NCI-H510A treated with DMSO at 0.1 percent for 48 hours (cell line): Measurements from ENCODE around the gene HEATR1.

Experiments
- DNase-seq: peaks from one replicate; lab custom pipeline; 2025; lab: John Stamatoyannopoulos, UW

HEATR1 gene

DNA sequence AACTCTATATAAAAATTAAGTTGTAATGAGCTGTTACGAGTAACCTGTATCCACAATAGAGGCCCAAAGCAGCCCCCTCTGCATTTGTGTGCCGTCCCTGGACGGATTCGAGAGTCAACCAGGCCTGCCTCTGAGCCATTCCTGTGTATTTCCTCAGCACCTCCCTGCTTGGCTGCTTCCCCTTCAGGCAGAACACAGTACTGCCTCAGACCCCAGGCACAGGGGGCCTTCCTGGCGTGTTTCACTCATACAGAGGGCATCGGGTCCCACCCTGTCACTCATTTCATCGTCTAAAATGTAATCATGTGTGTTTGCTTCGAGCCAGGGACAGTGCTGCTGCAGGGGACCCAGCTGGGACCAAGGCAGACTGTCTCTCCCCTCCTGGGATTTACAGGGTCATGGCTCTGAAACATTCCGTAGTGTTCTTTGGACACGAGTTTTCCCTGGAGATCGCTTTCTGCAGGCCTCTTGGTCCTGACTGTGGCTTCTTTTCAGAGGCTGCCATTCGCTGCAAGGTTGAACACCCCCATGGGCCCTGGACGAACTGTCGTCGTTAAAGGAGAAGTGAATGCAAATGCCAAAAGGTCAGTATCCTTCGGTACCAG is 61.1 kb downstream of the HEATR1 start:
- no peak for DNase-seq

- DNase-seq, result no peak
Measured at GRCh38 chr1:236541710-236542109, 62.6 kb downstream of the HEATR1 start.

- DNase-seq, result no peak
Measured at GRCh38 chr1:236540813-236541465, 63.4 kb downstream of the HEATR1 start.

- no peak for DNase-seq
Measured at GRCh38 chr1:236536540-236536939, 67.8 kb downstream of the HEATR1 start.

GRCh38 chr1:236535662-236536161 is 68.6 kb downstream of the HEATR1 start:
- DNase-seq, result no peak

DNA sequence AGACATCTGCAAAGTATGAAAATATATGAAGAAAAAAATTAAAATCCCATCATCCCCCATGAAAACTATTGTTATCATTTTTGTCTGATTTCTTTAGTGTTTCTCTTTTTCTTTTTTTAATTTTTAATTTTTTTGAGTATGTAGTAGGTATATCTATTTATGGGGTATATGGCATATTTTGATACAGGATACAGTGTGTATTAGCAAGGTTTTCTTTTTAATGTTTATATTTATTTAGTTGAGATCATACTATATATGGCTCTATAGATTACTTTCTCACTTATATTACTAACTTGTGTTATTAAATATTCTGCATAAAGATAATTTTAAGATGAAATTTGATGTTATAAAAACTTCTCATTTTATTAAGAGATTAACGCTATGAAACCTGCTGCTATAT is 69.1 kb downstream of the HEATR1 start:
- no peak for DNase-seq

GRCh38 chr1:236534151-236534651 is 70.1 kb downstream of the HEATR1 start:
- DNase-seq, result no peak

DNA sequence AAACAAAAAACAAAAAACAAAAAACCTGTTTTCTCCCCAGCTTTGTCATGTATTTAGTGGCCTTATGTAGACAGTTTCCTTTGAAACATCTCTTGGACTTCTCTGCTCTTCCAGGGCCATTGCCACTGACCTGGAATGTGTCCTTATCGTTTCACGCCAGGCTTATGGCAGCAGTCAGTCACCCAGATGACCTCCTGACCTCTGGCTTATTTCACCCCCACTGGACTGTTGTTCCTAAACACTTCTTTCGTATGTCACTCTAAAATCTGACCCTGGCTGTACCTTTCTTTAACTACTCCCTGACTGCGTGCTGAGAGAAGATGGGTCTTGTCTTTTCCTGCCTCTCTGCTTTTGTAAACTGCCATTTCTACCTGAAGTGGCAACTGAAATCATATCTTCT is 71.5 kb downstream of the HEATR1 start:
- DNase-seq, result no peak

DNA sequence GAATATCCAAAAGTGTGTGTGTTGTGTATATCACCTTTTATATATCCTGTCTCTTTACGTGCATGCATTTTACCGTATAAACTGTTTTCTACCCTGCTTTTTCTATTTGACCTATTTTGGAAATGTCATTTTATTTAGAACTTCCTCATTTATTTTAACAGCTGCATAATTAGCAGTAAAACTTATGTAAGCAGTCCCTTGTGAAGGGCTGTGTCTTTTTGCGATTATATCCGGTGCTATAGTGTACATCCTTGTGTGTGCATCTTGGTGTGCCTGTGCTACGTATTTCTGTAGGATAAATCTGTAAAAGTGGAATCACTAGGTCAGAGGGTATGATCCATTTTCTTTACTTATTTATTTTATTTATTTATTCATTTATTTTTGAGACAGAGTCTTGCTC is 73.4 kb downstream of the HEATR1 start:
- no peak for DNase-seq

DNA sequence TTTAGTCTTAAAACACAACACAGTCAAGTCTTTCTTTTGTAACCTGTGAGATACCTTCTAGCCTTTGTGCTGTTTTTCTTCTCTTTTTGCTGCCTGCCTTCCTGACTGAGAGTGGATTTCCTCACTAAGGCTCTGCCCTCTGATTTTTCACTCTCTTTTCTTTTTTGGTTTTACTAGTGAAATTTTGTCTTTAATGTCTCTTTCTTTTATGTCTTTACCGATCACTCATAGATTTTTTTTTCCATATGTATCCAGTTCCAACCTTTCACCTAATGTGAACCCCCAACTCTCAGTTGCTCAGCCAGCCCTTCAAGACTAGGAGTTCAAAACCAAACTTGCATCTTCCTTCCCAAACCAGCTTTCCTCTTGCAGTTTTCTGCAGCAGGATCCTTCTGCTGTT is 74.0 kb downstream of the HEATR1 start:
- no peak for DNase-seq

DNA sequence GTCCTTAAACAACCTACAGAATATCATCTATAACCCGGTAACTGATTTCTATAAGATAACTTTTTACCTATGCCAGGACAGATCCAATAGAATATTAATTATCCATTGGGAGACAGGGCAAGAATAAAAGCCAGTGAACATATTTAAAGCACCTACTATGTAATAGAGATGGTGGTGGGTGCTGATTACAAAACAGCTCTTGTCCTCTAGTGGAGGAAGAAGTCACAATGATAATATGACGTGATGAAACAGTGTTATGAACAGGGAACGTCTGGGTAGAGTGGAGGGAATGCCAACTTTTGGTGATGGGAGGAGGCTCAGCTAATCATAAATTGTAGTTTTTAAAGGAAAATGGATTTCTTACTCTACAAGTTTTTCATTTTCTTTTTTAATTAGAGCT is 78.2 kb downstream of the HEATR1 start:
- DNase-seq, result no peak

DNA sequence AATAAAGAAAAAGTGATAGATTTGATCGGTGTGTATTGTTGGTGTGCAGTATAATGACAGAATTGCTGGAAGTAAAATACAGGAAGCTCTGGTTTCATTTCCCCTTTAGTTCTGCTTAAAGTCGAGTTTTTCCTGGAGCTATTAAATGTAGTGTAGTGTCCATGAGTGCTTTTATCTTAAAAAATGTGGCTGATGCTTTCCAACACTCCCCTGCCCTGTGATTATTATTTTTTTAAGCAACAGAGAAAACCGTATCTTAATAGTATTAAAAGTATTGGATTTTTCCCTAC is 79.5 kb downstream of the HEATR1 start:
- DNase-seq, result no peak

- peak; percentile 52 for DNase-seq
Measured at GRCh38 chr1:236524142-236524894, 80.0 kb downstream of the HEATR1 start.

DNA sequence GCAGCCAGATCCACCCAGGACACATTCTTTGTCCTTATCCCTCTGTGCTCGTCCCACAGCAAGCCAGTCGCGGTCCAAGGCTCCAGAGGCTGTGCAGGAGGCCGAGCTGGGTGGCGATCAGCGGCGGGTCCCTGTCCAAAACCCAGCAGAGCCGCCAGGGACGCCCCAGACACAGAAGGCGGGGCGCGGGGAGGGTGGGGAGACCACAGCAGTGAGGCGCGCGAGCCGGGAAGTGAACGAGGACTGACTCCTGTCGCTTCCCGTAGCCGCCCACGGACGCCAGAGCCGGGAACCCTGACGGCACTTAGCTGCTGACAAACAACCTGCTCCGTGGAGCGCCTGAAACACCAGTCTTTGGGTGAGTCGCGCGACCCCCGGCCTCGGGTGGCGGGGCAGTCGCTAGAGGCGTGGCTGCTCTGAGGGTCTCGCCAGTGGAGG is 80.6 kb downstream of the HEATR1 start, which contains the start of gene LGALS8:
Gene LGALS8 (plus strand): TSS at position 279 of the 438 bp plus-strand sequence. CDS start 2,089 bp downstream, outside the sequence.
- peak; percentile 29 for DNase-seq

GRCh38 chr1:236522937-236523703 is 81.2 kb downstream of the HEATR1 start:
- peak; percentile 55 for DNase-seq

- no peak for DNase-seq
Measured at GRCh38 chr1:236520445-236521005, 83.8 kb downstream of the HEATR1 start.

DNA sequence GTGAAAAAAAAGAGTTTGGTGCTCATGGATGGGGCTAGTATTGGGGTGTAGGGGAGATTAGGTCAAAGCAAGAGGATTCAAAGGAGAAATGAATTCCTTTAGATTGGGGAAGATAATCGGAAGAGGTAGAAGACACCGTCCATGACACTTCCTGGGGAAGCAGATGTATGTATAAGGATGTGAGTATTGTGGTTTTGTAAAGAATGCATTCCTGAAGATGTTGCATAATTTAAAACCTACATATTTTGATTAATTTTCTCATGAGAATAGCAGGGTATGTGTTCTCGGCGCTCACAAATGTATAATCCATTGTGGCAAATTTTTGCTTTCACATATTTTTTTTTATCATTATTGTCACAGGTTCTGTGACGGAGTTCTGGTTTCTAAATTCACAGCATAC is 86.0 kb downstream of the HEATR1 start:
- DNase-seq, result no peak

GRCh38 chr1:236516929-236517704 is 87.2 kb downstream of the HEATR1 start:
- DNase-seq, result peak; percentile 19

GRCh38 chr1:236515443-236515958 is 88.8 kb downstream of the HEATR1 start:
- peak; percentile 64 for DNase-seq

GRCh38 chr1:236514703-236515442 is 89.4 kb downstream of the HEATR1 start:
- DNase-seq, result peak; percentile 74
